ENCODE results near the gene SPAM1. TPM values are rescaled to one million over a fixed set of nuclear protein-coding genes. Genes with fewer than 3 reads are reported as not detected.

Gene SPAM1
- total RNA-seq, 3 donors from 2014 or later: not detected

GRCh38 chr7:123918309-123918708 is 6.7 kb upstream of the SPAM1 start:
- no peak for DNase-seq
- no peak overlapping the region for H3K4me3 ChIP-seq
- no peak for ATAC-seq
- intact Hi-C loops (cut with DNase I, micrococcal nuclease): no loop called here
- no peaks in the 10 kb centered on the region for H3K36me3 ChIP-seq (ENCODE audit: low read depth)
- TF ChIP-seq, protein P1, sequence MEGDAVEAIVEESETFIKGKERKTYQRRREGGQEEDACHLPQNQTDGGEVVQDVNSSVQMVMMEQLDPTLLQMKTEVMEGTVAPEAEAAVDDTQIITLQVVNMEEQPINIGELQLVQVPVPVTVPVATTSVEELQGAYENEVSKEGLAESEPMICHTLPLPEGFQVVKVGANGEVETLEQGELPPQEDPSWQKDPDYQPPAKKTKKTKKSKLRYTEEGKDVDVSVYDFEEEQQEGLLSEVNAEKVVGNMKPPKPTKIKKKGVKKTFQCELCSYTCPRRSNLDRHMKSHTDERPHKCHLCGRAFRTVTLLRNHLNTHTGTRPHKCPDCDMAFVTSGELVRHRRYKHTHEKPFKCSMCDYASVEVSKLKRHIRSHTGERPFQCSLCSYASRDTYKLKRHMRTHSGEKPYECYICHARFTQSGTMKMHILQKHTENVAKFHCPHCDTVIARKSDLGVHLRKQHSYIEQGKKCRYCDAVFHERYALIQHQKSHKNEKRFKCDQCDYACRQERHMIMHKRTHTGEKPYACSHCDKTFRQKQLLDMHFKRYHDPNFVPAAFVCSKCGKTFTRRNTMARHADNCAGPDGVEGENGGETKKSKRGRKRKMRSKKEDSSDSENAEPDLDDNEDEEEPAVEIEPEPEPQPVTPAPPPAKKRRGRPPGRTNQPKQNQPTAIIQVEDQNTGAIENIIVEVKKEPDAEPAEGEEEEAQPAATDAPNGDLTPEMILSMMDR (IDR thresholded peaks at IDR 0.05): no peak
- H3K4me1 ChIP-seq (ENCODE audit: low read depth): no peaks in the 10 kb centered on the region
- H3K9me3 ChIP-seq: no peaks in the 10 kb centered on the region

GRCh38 chr7:123923599-123923998 is 1.4 kb upstream of the SPAM1 start:
- Histone ChIP-seq H3K9me3 (no peaks in the 10 kb centered on the region), H3K4me1 (ENCODE audit: low read depth) (no peaks in the 10 kb centered on the region), H3K36me3 (ENCODE audit: low read depth) (no peaks in the 10 kb centered on the region), H3K4me3 (no peak overlapping the region)
- DNase-seq (no peak), ATAC-seq (no peak)
- intact Hi-C loops (cut with DNase I, micrococcal nuclease): no loop called here
- TF ChIP-seq, protein P1 (IDR thresholded peaks at IDR 0.05): no peak

GRCh38 chr7:123929107-123929506 is 4.1 kb downstream of the SPAM1 start:
- no peak overlapping the region for H3K4me3 ChIP-seq
- H3K4me1 ChIP-seq (ENCODE audit: low read depth): peaks cover 7% of the 10 kb centered on the region
- no peaks in the 10 kb centered on the region for H3K9me3 ChIP-seq
- intact Hi-C loops (cut with DNase I, micrococcal nuclease): no loop called here
- ATAC-seq (peak; percentile 98), DNase-seq (peak in 1 of 3 donors; percentile 47)
- TF ChIP-seq, protein P1 (IDR thresholded peaks at IDR 0.05): no peak
- H3K36me3 ChIP-seq (ENCODE audit: low read depth): no peaks in the 10 kb centered on the region

- Histone ChIP-seq H3K36me3 (ENCODE audit: low read depth) (no peaks in the 10 kb centered on the region), H3K4me3 (no peak overlapping the region), H3K4me1 (ENCODE audit: low read depth) (peaks cover 7% of the 10 kb centered on the region), H3K9me3 (no peaks in the 10 kb centered on the region)
- intact Hi-C loops (cut with DNase I, micrococcal nuclease): no loop called here
- TF ChIP-seq, protein P1 (IDR thresholded peaks at IDR 0.05): no peak
- DNase-seq (no peak), ATAC-seq (no peak)
Measured at GRCh38 chr7:123929655-123930054, 4.6 kb downstream of the SPAM1 start.

GRCh38 chr7:123935436-123936381 is 10.7 kb downstream of the SPAM1 start:
- DNase-seq (no peak), ATAC-seq (peak; percentile 59)
- H3K4me3 ChIP-seq: no peak overlapping the region
- TF ChIP-seq, protein P1 (IDR thresholded peaks at IDR 0.05): no peak
- H3K9me3 ChIP-seq: peaks cover 14% of the 10 kb centered on the region
- no peaks in the 10 kb centered on the region for H3K4me1 ChIP-seq (ENCODE audit: low read depth)
- H3K36me3 ChIP-seq (ENCODE audit: low read depth): no peaks in the 10 kb centered on the region
- intact Hi-C loops (cut with DNase I, micrococcal nuclease): no loop called here

Measured in mucosa of descending colon (tissue), 3 donors.